Fibroblast of lung (primary cell): ENCODE measurements around the gene COL6A2.
"Not testable (repeated sequence)": the region's sequence is repeated elsewhere in the genome, so short reads cannot be mapped to it uniquely, and the experiment has no call there.

Experiments used
- CTCF ChIP-seq, 2 donors: IDR thresholded peaks in 1 of 2; conservative IDR thresholded peaks in 1 of 2; 1 replicate in 1 of 2; 2 replicates in 1 of 2; pipeline ENCODE4 v1.5.1; 2011 to 2012; ENCODE audit warnings: low read length in 2 of 2, control low read depth in 1 of 2, inconsistent platforms in 1 of 2, low read depth in 1 of 2, mild to moderate bottlenecking in 1 of 2
- EZH2 ChIP-seq: IDR thresholded peaks from 2 replicates; pipeline ENCODE4 v1.5.1; 2012; ENCODE audit warnings: low read length, control low read depth, mild to moderate bottlenecking; ENCODE audit errors: missing control alignments

DNA sequence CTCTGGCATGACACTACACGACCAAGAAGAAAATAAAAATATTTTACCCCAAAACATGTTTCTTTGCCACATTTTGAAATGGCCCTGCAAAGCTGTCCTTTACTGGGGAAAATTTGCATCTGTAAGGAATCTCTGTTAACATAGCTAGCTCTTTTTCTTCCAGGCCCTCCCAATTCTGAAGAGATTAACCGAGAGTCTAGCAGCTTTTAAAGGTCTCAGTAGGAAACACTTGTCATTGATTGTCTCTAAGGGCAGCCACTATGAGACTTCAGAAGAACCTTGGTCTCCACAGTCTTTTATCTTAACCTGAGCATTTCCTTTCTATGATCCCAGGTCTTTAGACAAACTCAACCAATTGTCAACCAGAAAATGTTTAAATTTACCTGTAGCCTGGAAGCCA lies 9.5 kb downstream of the COL6A2 start:
- TF ChIP-seq CTCF (conservative IDR thresholded peaks at IDR 0.05 in 1 of 2, IDR thresholded peaks at IDR 0.05 in 1 of 2; ENCODE audit: low read depth in 1 of 2, low read length in 2 of 2); EZH2: not testable (repeated sequence)
